NCI-H2196 (cell line): ENCODE results near the gene NTNG1.
"Not testable (repeated sequence)": the region's sequence is repeated elsewhere in the genome, so short reads cannot be mapped to it uniquely, and the experiment has no call there.

ENCODE experiments used
- DNase-seq: peaks from one replicate; lab custom pipeline; 2025; ENCODE audit not compliant: unreplicated experiment; lab: John Stamatoyannopoulos, UW

The NTNG1 gene

DNA sequence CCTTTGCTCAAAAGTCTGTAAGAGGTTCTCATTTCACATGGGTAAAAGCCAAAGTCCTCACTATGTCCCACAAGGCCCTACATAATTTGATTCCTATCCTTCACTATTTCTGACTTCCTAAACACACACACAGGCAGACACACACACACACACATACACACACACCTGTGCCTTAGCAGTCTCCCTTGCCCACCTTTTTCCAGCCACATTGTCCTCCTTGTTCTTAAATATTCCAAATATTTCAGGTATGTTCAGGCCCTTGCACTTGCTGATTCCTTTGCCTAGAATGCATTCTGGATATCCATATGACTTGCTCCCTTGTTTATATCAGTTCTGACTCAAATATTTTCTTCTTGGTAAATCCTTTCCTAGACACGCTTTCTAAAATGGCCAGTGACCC, 54.6 kb downstream of the NTNG1 start:
- no peak for DNase-seq

DNA sequence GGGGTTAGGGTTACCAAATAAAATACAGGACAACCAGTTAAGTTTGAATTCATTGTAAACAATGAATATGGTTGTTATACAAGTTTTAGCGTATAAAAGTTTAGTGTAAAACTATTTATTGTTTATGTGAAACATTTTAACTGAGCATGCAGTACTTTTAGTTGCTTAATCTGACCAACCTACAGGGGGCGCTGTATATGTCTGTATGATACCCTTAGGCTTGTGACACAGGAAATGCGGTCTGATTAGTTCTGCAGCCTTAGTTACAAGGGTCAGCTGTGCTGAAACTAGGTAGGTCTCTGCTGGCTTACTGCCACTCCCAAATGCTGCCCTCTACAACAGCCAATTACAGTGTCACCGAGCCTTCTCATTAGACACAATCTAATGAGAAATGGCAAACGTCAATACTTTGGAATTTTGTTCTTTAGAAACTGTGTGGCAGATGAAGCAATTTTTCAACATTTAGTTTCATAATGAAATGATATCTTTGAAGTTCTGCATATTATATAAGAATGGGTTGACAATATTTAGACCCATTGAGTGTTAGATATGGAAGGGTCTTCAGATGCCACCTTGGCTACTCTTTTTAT, 56.2 kb downstream of the NTNG1 start:
- DNase-seq: peak; percentile 9

DNA sequence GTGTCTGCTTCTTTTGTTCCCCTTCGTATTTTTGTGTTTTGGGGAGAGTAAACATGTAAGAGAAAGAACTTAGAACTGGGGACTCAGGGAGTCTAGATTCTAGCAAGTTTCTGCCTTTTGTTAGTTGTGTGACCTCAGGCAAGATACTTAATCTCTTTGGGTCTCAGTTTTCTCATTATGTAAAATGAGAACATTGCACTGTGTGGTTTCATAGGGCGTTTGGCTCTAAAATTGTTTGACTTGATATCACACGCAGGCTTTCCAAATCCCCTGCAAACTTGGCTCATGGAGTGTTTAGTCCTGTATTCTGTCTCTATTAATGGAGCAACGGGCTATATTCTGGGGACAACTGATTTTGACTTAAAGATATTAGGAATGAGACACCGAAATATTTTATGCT, 57.7 kb downstream of the NTNG1 start:
- no peak for DNase-seq

DNA sequence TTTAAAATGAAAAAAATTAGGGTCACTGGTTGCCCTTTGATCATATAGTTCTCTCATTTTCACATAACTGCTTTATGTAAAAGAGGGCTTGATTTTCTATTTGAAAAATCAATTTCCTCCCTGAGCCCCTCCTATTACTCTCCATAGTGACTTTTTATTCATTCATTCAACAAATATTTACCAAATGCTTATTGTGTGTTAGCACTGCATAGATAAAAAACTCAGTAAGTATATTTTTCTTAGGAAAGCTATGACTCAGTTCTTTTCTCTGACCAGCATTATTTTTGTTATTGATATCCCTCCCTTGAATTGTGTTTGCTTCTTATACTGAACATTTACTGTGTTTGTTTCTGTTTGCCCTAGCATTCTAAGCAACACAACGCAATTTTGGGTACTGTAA, 59.8 kb downstream of the NTNG1 start:
- DNase-seq: no peak

DNA sequence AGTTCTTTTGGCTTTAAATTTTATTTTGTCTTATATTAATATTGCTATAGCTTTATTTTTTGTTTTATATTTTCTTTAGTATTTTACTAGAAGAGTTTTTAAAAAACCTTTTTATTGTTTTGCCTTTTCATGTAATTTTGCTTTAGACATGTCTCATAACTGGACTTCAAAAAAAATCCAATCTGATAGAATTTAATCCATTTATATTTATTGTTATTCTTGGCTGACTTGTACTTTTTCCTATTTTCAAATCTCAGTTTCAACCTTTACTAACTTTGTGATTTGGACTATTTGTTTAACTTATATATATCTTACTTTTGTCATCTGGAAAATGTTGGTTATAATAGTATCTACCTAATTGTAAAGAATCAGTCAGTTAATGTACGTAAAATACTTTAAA, 61.2 kb downstream of the NTNG1 start:
- DNase-seq: no peak

DNA sequence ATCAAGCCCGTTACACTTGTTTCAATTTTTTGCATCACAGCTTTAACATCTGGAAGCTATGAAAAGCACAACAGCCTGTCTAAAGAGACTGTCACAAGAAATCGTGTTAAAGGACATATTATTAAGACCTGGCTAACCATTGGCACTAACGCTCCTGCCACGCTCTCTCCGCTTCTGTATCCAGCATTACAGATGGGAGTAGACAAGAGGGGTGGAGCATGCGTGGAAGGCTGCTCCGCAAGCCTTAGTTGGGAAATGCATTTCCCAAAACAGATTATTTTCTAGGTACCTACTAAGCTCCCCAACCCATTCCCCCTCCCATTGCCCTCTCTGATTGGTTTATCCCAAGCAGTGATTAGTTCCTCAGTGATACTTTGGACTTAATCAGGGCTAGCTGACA, 72.4 kb downstream of the NTNG1 start:
- DNase-seq: no peak

DNA sequence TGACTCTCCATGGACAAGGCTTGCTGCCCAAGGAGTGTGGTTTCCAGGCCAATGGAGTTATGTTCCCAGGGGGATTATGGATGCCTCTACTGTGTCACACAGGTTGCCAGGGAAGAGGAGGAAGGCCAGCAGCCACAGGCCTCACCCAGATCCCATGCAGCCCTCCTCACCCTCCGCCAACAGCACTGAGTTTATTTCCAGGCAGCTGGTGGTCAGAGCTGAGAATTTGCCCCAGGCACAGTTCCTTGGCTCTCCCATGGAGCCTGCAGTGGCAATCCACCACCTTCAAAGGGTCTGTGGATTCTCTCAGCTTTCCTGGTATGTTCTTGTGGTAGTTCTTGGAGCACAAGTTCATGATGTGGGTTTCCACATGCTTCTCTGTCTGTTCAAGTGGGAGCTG, 79.2 kb downstream of the NTNG1 start:
- no peak for DNase-seq

DNA sequence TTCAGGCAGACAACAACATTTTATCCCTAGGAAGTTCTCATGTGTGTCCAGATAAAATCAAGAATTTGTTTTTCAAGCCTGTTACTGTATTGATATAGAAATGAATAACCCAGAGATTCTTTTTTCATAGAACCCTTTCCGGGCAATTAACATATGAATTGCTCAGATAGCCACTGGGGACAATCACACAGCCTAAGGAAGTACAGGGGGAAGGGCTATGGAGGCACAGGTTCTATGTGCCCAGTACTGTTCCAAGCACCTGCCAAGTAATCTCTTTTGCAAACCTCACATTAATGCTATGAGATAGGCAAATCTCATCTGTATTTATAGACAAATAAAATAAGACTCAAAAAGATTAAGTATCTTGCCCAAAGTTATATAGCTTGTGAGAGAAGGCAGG, 84.9 kb downstream of the NTNG1 start:
- DNase-seq: no peak

DNA sequence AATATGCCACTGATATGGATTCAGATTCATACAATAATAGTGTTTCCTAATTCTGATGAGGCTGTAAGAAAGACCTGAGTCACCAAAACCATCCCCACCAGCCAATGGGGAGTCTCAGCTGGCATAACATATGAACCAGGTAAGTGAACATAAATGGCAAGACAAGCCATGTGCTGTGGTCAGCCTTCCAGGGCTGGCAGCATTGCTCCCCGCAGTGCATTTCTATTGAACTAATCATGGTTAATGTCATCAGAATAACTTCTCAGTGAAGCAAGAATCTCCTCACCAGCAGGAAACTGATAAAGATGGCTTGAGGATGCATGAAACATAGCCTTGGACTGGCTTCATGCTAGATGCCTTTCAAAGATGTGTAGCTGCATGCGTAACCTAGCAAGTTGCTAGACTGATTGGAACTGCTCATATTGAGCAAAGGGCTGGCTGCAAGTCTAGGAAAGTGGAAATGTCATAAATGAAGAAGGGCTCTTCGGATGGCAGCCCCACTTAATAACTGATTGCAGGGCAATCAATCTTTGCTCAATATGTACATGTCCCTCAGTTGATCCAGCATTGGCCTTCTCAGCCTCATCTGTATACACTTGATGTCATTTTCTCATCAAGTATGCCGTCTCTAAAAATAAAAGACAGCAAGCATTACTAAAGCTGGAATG, 88.0 kb downstream of the NTNG1 start:
- no peak for DNase-seq

DNA sequence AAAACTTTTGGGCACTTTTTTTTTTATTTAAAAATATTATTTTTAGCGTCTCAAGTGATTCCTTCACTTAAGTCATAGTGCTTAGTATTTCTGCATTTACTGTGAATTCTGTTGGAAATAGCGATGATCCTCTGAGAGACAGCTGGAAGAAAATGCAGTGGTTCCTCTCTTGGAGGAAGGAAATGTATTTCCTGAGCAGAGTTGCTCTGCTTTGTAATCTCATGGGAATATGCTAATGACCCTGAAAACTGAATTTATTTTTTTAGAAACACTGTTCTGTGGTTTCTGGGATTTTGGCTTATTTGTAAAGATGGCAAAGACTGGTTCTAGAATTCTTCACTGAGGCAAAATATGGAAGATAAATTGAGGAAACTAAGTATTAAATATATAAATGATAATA, 88.9 kb downstream of the NTNG1 start:
- no peak for DNase-seq

DNA sequence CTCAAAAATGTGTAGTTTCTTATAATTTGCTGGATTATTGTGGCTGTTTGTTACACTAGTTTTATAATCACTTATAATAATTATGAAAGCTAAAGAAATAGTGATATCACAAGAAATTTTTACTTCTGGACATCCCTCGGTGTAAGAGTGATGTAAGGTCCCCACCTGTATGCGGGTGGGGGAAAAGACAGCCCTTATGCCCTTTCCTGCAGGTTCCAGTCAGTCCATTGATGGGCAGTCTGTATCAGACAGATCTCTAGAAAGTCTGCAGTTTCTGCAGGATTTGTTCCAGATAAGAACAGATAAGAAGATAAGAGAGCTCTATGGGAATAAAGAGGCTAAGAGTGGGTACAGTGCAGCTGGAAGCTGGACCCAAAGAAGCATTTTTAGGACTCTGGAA, 89.3 kb downstream of the NTNG1 start:
- DNase-seq: no peak

DNA sequence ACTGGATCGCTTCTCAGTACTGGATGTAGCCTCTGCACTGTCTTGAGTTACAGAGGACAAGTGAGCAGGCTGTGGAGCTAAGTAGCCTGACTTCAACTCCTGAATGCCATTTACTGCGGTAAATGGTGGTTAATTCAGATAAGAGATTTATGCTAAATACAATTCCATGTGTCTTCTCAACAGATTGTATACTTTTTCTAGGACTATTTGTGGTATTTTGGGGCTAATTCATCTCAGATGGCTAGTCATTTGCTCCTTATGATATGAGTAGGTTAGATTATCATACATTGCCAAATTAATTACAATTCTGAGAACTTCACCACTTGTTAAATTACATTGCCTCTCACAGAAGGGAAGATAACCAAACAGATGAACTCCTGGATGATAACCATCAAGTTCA, 90.5 kb downstream of the NTNG1 start:
- DNase-seq: no peak

DNA sequence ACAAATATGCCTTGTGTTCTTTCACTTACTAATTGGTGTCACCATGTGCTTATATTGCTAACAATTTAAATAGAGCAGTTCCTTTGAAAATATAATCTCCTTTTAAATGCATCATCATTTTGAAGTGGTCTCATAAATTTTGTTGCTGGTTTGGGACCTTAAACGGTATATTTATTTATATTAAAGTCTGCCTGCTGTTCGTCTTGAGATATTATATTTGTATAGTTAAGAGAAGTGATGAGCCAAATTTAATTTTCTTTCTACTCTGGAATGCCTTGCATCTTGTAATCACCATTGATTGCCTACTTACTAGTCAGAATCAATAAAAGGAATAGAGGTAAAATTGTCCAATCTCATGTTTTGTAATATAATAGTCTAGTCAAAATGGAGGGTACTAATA, 91.6 kb downstream of the NTNG1 start:
- no peak for DNase-seq

DNA sequence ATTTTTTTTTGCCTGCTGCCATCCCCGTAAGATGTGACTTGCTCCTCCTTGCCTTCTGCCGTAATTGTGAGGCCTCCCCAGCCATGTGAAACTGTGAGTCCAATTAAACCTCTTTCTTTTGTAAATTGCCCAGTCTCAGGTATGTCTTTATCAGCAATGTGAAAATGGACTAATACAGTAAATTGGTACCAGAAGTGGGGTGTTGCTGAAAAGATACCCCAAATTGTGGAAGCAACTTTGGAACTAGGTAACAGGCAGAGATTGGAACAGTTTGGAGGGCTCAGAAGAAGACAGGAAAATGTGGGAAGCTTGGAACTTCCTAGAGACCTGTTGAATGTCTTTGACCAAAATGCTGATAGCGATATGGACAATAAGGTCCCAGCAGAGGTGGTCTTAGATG, 95.9 kb downstream of the NTNG1 start:
- not testable (repeated sequence) for DNase-seq

DNA sequence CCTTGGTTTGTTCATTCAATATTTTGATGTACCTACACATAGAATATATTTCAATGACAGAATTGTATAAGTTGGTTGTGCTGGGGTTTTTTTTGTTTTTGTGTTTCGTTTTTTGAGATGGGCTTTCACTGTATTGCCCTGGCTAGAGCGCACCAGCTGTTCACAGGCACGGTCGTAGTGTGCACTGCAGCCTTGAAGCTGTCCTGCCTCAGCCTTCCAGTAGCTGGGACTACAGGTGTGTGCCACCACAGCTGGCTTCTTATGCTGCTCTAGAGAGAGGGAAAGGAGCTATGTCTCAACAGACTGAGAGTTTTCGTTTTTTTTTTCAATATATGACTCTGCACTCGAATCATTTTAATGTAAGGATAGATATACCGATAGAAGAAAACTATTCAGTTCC, 102.6 kb downstream of the NTNG1 start:
- DNase-seq: no peak

DNA sequence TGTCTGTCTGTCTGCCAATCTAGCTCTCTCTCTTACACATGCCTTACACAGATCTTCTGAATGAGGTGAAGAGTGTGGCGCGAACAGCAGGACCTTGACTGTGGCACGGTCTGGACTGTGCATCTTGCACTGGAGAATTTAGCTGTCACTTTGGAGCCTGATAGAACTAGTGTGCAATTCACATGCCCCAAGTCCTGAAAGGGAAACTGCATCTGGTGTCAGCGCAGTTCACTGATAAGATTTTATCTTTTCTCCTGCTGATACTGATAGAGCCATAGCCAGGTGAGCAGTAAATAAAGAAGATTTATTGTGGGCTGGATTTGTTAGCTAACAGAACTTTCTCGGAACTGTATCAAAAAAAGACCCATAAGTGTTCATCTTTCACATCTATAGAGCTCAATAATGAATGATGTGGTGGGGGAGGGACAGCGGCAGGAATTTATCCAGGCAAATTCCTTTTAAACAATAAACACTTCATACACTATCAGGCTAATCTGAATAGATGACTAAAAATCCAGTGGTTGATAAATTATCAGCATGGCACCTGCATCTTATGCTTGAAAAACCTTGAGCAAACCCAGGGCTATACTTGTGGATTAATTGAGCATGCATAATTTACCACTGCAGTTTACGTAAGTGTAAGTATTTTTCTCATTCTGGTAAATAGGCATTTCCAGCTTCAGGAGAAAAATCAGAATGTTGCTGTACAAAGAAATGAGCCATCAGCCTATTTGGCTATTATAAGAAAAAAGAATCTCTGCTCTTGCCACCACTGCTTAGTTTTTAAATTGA, 104.1 kb downstream of the NTNG1 start:
- DNase-seq: no peak

DNA sequence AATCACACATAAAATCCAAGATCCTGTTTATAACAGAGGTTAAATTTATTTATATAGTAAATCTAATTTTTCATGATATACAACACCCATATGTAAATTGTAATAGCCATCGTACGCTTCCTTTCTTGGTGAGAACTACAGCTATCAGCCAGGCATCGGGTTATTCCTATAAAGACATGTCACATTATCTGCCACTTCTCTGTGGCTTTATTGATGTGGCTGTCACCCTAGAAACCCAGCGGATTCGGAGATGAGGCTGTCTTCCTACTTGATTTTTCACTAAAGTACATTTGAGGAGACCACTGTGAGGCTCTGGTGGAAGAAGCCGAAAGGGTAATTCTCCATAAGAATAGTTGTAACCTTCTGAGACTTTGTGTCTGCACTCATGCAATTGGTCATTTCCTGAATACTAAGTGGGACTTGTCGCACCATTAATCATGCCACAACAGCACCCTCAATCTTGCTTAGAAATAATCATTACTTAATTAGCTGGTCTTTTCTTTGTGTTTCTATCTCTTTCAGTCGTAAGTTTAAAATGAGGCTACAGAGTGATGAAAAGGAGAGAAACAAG, 106.0 kb downstream of the NTNG1 start:
- DNase-seq: no peak

DNA sequence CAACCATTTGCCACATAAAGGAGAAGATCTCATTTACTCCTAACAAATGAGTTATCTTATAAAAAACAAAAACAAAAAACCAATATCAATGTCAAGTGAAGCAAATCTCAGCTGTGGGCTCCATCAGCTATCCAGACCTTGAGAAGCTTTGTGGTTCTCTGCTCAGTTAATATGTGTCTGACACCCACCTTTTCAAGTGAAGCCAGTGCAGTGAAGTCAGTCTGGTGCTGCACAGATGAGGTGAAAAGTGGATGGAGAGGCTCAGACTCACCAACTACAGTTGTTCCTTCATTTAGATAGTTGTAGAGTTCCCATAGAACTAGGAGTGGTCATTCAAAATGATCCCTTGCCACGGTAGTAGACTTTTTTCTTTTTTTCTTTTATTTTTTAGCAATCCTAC, 106.8 kb downstream of the NTNG1 start:
- DNase-seq: no peak

DNA sequence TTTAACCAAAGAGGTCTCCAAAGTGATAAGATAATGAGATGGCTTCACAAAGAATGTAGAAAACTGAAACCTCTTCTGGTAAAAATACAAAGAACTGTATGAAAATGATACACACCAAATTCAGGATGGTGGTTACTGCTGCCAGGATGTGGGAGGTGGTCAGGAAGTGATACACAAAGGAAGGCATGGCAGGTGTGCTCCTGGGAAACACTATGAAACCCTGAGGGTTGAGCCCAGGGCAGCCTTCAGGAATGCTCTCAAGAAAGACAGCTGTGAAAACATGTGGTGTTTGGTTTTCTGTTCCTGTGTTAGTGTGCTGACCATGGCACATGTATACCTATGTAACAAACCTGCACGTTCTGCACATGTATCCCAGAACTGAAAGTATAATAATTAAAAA, 109.3 kb downstream of the NTNG1 start:
- peak; percentile 57 for DNase-seq

DNA sequence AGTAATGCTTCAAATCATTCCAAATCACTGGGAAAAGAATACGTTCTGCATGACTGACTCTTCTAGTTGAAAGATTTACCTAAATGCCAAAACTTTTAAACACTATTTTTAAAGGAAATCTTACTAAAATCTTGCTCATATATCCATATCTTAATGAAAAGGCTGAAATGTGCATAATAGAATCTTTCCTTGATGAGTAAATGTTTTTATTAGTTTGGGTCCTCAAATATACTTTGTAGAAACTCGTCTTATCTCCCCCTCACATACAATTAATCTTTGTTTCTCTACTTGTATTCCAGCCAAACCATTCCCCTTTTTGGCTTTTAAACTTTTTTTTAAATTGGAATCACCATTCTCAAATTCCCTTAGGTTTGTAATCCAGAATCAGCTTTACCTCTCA, 110.2 kb downstream of the NTNG1 start:
- DNase-seq: no peak

DNA sequence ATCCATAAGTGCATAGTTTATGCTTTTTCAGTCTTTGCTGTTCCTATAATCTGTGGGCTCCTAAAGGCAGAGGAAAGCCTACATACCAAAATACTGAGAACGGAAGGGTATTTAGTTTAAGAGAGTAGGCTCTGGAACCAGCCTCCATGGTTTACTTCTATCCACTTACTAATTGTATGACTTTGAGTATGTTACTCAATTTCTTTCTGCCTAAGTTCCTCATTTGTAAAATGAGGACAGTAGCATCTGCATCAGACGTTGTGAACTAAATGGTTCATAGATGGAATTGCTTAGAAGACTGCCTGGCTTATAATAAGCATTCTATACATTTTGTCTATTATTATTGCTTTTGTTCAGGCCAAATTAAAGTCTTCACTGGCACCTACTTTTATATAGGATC, 111.0 kb downstream of the NTNG1 start:
- DNase-seq: no peak

DNA sequence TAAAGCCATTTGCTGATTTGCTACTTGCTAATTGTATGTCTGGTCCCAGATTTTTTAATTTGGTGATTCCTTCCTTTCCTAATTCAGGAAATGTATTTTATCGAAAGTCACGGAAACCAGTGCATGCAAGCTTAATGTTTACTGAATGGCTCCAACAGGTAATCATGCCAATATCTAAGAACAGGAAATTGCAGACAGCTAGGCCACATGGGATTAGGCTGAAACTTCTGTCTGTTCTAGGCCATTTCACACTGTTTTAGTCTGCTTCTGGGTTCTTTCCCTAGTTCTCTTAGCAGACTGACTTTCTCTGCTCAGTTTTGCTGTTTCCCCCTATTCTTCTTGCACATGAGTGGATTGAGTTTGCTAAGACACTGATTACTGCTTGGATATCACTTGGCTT, 111.4 kb downstream of the NTNG1 start:
- DNase-seq: no peak
